ENCODE results near the gene UCHL1.

GRCh38 chr4:41227902-41228301, 28.8 kb upstream of the UCHL1 start:
- TF ChIP-seq CTCF (IDR thresholded peaks at IDR 0.05; ENCODE audit: low read length) (no peak), EZH2 (IDR thresholded peaks at IDR 0.05; ENCODE audit: borderline replicate concordance, low read length) (no peak)
